ENCODE results near the gene KLHL29. TPM values are rescaled to one million over a fixed set of nuclear protein-coding genes. Genes with fewer than 3 reads are reported as not detected.

The KLHL29 gene
- total RNA-seq, 3 donors from 2014 or later: 2.6 to 13.0 (median 5.5) TPM

DNA sequence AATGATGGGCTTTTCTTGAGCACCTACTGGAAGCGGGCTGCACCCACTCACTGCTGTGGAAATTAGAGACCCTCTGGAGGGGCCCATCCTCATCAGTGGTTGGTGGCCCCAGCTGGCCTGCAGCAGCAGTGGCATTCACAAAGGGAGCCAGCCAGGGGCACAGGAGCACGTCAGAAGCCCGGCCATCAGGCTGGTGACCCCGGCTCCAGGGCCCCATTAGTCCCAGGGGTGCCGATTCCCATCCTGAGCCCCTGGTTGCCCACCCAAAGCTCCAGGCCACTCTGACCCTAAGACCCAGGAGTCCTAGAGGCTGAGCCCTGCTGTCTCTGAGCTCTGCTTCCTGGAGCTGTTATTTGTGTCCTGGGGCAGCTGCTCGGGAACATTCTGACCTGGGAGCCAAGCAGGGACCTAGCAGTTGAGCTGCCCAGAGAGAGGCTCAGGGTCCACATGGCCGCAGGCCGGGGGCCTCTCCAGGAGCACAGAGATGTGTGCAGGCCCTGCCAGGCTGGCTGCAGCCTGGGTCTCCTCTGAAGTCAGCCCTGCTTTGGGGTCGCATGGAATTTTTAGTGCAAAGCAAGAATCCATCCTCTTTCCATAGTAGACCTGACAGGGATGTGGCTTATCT, 207.2 kb downstream of the KLHL29 start:
- no peaks in the 10 kb centered on the region for H3K36me3 ChIP-seq (ENCODE audit: low read depth)
- intact Hi-C loops (cut with DNase I, micrococcal nuclease): no loop called here
- no peaks in the 10 kb centered on the region for H3K9me3 ChIP-seq
- ATAC-seq (no peak), DNase-seq (no peak)
- H3K4me3 ChIP-seq: no peak overlapping the region
- no peaks in the 10 kb centered on the region for H3K4me1 ChIP-seq (ENCODE audit: low read depth)
- TF ChIP-seq, protein P1, sequence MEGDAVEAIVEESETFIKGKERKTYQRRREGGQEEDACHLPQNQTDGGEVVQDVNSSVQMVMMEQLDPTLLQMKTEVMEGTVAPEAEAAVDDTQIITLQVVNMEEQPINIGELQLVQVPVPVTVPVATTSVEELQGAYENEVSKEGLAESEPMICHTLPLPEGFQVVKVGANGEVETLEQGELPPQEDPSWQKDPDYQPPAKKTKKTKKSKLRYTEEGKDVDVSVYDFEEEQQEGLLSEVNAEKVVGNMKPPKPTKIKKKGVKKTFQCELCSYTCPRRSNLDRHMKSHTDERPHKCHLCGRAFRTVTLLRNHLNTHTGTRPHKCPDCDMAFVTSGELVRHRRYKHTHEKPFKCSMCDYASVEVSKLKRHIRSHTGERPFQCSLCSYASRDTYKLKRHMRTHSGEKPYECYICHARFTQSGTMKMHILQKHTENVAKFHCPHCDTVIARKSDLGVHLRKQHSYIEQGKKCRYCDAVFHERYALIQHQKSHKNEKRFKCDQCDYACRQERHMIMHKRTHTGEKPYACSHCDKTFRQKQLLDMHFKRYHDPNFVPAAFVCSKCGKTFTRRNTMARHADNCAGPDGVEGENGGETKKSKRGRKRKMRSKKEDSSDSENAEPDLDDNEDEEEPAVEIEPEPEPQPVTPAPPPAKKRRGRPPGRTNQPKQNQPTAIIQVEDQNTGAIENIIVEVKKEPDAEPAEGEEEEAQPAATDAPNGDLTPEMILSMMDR (IDR thresholded peaks at IDR 0.05): no peak

DNA sequence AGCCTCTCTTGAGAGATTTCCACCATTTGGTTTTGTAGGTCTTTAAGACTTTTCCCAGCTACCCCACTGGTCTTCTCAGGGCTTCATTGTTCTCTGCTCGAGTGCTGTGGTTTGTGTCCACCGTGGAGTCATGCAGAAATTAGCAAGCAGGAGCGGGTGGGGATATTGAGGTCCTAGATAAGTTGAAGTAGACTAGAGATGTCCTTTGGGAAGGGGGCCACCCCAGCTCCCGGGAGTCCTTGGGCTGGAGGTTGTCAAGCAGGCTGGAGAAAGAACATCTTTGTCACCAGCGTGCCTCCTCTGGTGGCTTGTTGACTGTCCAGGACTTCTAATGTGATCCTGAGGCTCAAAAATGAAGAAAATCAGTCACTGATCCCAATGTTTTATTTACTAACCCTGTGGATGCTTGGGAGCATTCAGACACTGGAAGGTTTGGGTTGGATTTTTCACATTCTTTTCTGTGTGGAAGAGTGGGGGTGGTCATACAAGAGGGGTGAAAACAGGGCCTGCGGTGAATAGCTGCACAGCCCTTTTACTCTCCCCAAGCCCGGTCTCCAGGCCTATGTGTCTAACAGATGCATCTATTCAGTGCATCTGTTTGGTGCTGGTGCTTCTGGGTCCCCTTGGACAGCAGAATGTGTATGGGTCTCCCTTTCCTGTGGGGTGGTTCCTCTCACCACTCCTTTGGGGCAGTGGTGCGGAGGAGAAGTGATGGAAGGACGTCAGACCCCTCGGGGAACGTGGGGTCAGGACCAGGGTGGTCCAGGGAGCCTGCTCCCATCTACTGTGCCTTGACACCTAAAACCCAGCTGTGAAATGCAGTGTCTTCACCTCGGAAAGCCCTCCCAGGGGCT, 208.1 kb downstream of the KLHL29 start:
- H3K4me1 ChIP-seq (ENCODE audit: low read depth): no peaks in the 10 kb centered on the region
- intact Hi-C loops (cut with DNase I, micrococcal nuclease): no loop called here
- no peak for ATAC-seq

DNA sequence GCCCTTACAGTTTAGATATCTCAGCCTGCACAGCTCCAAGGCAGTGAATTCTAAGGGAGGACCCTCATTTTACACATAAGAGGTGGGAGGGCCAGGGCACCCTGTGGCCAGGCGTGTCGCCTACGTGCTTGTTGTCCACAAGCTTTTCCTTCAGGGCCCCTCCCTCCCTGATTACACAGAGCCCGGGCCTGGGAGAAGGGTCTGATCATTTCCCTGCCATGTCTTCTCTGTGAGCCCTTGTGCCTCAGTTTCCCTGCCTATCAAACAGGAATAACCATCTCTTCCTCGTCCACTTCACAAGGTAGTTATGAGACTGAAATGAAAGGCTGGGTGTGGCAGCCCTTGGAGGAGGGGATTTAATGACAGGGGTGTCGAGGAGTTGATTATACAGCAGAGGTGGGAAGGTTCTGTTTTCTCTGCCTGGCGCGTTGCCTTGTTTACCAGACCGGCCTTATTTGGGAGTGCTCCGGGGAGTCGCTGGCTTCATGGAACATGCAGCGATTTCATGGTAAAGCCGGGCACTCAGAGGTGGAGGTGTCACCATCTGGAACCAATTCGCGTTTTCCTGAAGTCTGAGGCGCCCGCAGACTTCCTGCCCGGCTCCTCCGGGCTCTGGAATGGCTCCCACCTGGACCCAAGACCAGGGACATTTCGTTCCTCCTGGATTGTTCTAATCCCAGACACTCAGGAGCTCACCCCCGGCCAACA, 208.9 kb downstream of the KLHL29 start:
- intact Hi-C loops (cut with DNase I, micrococcal nuclease): no loop called here
- TF ChIP-seq, protein P1 (IDR thresholded peaks at IDR 0.05): no peak
- Histone ChIP-seq H3K36me3 (ENCODE audit: low read depth) (no peaks in the 10 kb centered on the region), H3K4me1 (ENCODE audit: low read depth) (no peaks in the 10 kb centered on the region), H3K9me3 (no peaks in the 10 kb centered on the region), H3K4me3 (no peak overlapping the region)
- DNase-seq (peak in 2 of 3 donors; percentile 27 to 44), ATAC-seq (peak; percentile 67)

More for the DNA sequence above, 208.1 kb downstream of the KLHL29 start:
- DNase-seq: no peak
- no peaks in the 10 kb centered on the region for H3K9me3 ChIP-seq
- TF ChIP-seq, protein P1 (IDR thresholded peaks at IDR 0.05): no peak
- H3K4me3 ChIP-seq: no peak overlapping the region
- no peaks in the 10 kb centered on the region for H3K36me3 ChIP-seq (ENCODE audit: low read depth)

DNA sequence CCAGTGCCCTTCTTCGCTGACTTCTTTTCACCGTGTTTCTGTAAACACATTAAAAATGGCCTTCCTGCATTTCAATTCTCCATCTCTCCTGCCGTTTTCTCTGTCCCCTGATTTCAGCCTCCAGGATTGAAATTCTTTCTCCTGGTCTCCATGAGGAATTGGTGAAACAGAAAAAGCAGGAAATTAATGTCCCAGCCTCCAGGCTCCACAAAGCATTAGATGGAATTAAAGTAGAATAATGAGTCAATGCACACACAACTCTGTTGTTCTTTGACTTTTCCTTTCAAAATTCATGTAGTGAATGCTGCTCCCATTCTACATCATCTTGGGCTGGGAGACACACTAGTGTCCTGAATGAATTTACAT, 209.5 kb downstream of the KLHL29 start:
- Histone ChIP-seq H3K36me3 (ENCODE audit: low read depth) (no peaks in the 10 kb centered on the region), H3K9me3 (no peaks in the 10 kb centered on the region), H3K4me1 (ENCODE audit: low read depth) (no peaks in the 10 kb centered on the region), H3K4me3 (no peak overlapping the region)
- TF ChIP-seq, protein P1 (IDR thresholded peaks at IDR 0.05): no peak
- DNase-seq (no peak), ATAC-seq (no peak)
- intact Hi-C loops (cut with DNase I, micrococcal nuclease): no loop called here

DNA sequence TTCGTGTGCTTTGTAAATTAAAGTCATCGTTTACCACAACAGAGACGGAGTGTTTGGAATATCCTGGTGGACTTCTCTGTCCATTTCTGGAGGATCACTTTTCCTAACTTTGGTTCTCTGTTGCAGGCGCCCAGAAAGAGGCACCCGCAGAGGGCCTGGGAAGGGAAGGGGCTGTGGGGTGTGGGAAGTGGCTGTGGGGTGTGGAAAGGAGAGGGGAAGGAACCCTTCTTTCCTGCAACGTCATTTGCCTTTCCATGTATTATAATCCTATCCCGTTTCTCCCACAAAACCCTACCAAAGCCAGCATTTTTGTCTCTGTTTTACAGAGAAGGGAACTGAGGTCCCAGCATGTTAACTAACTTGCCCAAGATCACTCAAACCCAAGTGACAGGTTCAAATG, 210.0 kb downstream of the KLHL29 start:
- Histone ChIP-seq H3K9me3 (no peaks in the 10 kb centered on the region), H3K36me3 (ENCODE audit: low read depth) (no peaks in the 10 kb centered on the region), H3K4me1 (ENCODE audit: low read depth) (no peaks in the 10 kb centered on the region), H3K4me3 (no peak overlapping the region)
- TF ChIP-seq, protein P1 (IDR thresholded peaks at IDR 0.05): no peak
- intact Hi-C loops (cut with DNase I, micrococcal nuclease): no loop called here
- ATAC-seq: no peak
- no peak for DNase-seq
